ENCODE results near the gene SGIP1. TPM values are rescaled to one million over a fixed set of nuclear protein-coding genes. Genes with fewer than 3 reads are reported as not detected.

Gene SGIP1
- total RNA-seq, 1 donor from 2014 or later, result not detected

- no peak for DNase-seq
- H3K36me3 Mint-ChIP-seq (ENCODE audit: low read depth), result no peaks in the 10 kb centered on the region
- intact Hi-C loops (cut with micrococcal nuclease), result no loop called here
- H3K4me3 Mint-ChIP-seq, result no peak overlapping the region
- no peak for TF ChIP-seq CTCF (IDR thresholded peaks at IDR 0.05)
- ChIA-PET CTCF (no interaction called here), POLR2A (no interaction called here)
- H3K27me3 Mint-ChIP-seq, result no peaks in the 10 kb centered on the region
- ATAC-seq (ENCODE audit: low read depth), result no peak
- no peak overlapping the region for H3K27ac Mint-ChIP-seq
- peaks cover 5% of the 10 kb centered on the region for H3K9me3 Mint-ChIP-seq
- H3K4me1 Mint-ChIP-seq, result no peaks in the 10 kb centered on the region
Observed at GRCh38 chr1:66570196-66570595, 36.2 kb downstream of the SGIP1 start.

- Mint-ChIP-seq H3K4me3 (no peak overlapping the region), H3K27ac (no peak overlapping the region), H3K36me3 (ENCODE audit: low read depth) (no peaks in the 10 kb centered on the region), H3K4me1 (no peaks in the 10 kb centered on the region), H3K9me3 (peaks cover 5% of the 10 kb centered on the region), H3K27me3 (no peaks in the 10 kb centered on the region)
- POLR2A ChIA-PET, result no interaction called here
- no peak for TF ChIP-seq CTCF (IDR thresholded peaks at IDR 0.05)
- ATAC-seq (ENCODE audit: low read depth) (no peak), DNase-seq (no peak)
- intact Hi-C loops (cut with micrococcal nuclease), result no loop called here
- CTCF ChIA-PET, result no interaction called here
Observed at GRCh38 chr1:66571789-66572188, 37.8 kb downstream of the SGIP1 start.

DNA sequence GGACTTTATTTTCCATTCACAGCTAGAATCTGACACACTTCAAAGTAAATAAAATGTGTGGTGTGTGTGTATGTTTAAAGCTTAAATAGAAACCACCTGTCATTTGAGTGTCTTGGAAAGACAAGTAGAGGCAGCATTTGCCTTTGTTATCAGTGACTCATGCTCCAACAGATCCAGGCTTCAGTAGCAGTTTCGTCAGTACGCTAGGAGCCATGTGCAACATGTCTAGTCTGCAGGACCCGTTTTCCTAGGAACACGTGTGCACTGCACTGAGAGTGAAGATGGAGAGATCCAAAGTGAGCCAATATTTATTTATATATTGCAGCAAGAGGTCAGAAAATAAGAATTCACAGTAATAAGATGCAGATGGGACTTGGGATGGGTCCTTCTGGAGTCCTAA lies 41.8 kb downstream of the SGIP1 start:
- intact Hi-C loops (cut with micrococcal nuclease), result no loop called here
- Mint-ChIP-seq H3K4me1 (no peaks in the 10 kb centered on the region), H3K4me3 (no peak overlapping the region), H3K27me3 (no peaks in the 10 kb centered on the region), H3K27ac (no peak overlapping the region), H3K36me3 (ENCODE audit: low read depth) (no peaks in the 10 kb centered on the region), H3K9me3 (no peaks in the 10 kb centered on the region)
- TF ChIP-seq CTCF (IDR thresholded peaks at IDR 0.05), result no peak
- ChIA-PET CTCF (no interaction called here), POLR2A (no interaction called here)
- DNase-seq (no peak), ATAC-seq (ENCODE audit: low read depth) (no peak)

- no peaks in the 10 kb centered on the region for H3K9me3 Mint-ChIP-seq
- intact Hi-C loops (cut with micrococcal nuclease), result no loop called here
- H3K36me3 Mint-ChIP-seq (ENCODE audit: low read depth), result no peaks in the 10 kb centered on the region
Observed at GRCh38 chr1:66576645-66577044, 42.7 kb downstream of the SGIP1 start.

DNA sequence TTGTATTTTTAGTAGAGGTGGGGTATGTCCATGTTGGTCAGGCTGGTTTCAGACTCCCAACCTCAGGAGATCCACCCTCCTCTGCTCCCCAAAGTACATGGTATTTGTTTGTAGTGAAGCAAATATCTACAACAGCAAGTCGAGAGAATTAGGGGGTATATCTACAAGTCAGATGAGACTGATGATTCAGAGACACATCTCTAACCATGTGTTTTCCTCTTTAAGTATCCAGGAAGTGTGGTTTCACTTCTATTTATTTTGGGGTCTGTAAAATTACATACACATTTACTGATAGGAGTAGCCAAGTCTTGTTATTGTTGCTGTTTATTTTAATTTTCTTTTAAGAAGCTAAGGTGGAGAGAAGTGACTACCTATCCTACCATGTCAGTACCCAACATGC lies 44.9 kb downstream of the SGIP1 start:
- DNase-seq (no peak), ATAC-seq (ENCODE audit: low read depth) (no peak)
- H3K9me3 Mint-ChIP-seq, result no peaks in the 10 kb centered on the region
- intact Hi-C loops (cut with micrococcal nuclease), result no loop called here
- H3K4me1 Mint-ChIP-seq, result no peaks in the 10 kb centered on the region
- no peak for TF ChIP-seq CTCF (IDR thresholded peaks at IDR 0.05)
- H3K27me3 Mint-ChIP-seq, result peaks cover 5% of the 10 kb centered on the region
- H3K36me3 Mint-ChIP-seq (ENCODE audit: low read depth), result no peaks in the 10 kb centered on the region
- CTCF ChIA-PET, result no interaction called here
- POLR2A ChIA-PET, result no interaction called here
- H3K27ac Mint-ChIP-seq, result no peak overlapping the region
- H3K4me3 Mint-ChIP-seq, result no peak overlapping the region

More at GRCh38 chr1:66576645-66577044, 42.7 kb downstream of the SGIP1 start:
- H3K27ac Mint-ChIP-seq, result no peak overlapping the region
- ChIA-PET CTCF (no interaction called here), POLR2A (no interaction called here)
- ATAC-seq (ENCODE audit: low read depth) (no peak), DNase-seq (no peak)
- no peaks in the 10 kb centered on the region for H3K4me1 Mint-ChIP-seq
- no peaks in the 10 kb centered on the region for H3K27me3 Mint-ChIP-seq
- TF ChIP-seq CTCF (IDR thresholded peaks at IDR 0.05), result no peak
- no peak overlapping the region for H3K4me3 Mint-ChIP-seq
